Naive thymus-derived CD4-positive, alpha-beta T cell (primary cell): ENCODE results near the gene MTO1. TPM values are rescaled to one million over a fixed set of nuclear protein-coding genes. Genes with fewer than 3 reads are reported as not detected.
A peak's percentile ranks its signal among the peaks of the same experiment; 100 is the strongest.
"Not testable (repeated sequence)": the region's sequence is repeated elsewhere in the genome, so short reads cannot be mapped to it uniquely, and the experiment has no call there.

Source experiments
- ATAC-seq: fragments of 150-1000 bp; cut with Tn5 transposase; 2 replicates; pipeline ENCODE4 v1.10.0; 2021; ENCODE audit warnings: mild to moderate bottlenecking, moderate library complexity
- CTCF ChIA-PET: fragments of 350-600 bp; sonication (Branson Sonifier 250); formaldehyde crosslinking; loops from one replicate; lab custom pipeline; 2021; ENCODE audit warnings: antibody characterized with exemption; lab: Charles Lee
- POLR2A ChIA-PET: fragments of 350-600 bp; sonication (Branson Sonifier 250); formaldehyde crosslinking; loops from one replicate; lab custom pipeline; 2021; ENCODE audit warnings: antibody characterized with exemption, inconsistent platforms; lab: Charles Lee
- DNase-seq, 9 donors: peaks; one replicate each; pipeline versions ENCODE4 v3.0.0 to v3.0.0-alpha.2; 2020 to 2022; ENCODE audit warnings: mixed read lengths in 1 of 9
- H3K27ac ChIP-seq: one replicate; pipeline ENCODE4 v1.7.0; 2013; ENCODE audit warnings: mild to moderate bottlenecking, low read depth, low read length, moderate library complexity
- H3K27me3 ChIP-seq, 2 donors: one replicate each; pipeline ENCODE4 v1.7.0; 2013; ENCODE audit warnings: low read length in 2 of 2, mild to moderate bottlenecking in 2 of 2, moderate library complexity in 2 of 2; ENCODE audit not compliant: control insufficient read depth in 2 of 2, insufficient read depth in 2 of 2
- H3K36me3 ChIP-seq, 3 experiments: 1 replicate in 2 of 3; 2 replicates in 1 of 3; pipeline ENCODE4 v1.7.0; 2013; ENCODE audit warnings: low read length in 3 of 3, mild to moderate bottlenecking in 3 of 3, moderate library complexity in 1 of 3; ENCODE audit not compliant: insufficient read depth in 3 of 3, control insufficient read depth in 2 of 3
- H3K4me1 ChIP-seq, 2 donors: one replicate each; pipeline ENCODE4 v1.7.0; 2013; ENCODE audit warnings: low read length in 2 of 2, mild to moderate bottlenecking in 2 of 2, moderate library complexity in 1 of 2; ENCODE audit not compliant: control insufficient read depth in 2 of 2, insufficient read depth in 2 of 2
- H3K4me3 ChIP-seq: 2 replicates; pipeline ENCODE4 v1.7.0; 2013; ENCODE audit warnings: mild to moderate bottlenecking, low read length
- H3K9me3 ChIP-seq, 3 experiments: 1 replicate in 2 of 3; 2 replicates in 1 of 3; pipeline ENCODE4 v1.7.0; 2013; ENCODE audit warnings: low read length in 3 of 3; ENCODE audit not compliant: control insufficient read depth in 2 of 3
- H3K27ac Mint-ChIP-seq, 9 donors: one replicate each; pipeline ENCODE4 v1.8.0; 2020 to 2022; ENCODE audit warnings: mixed read lengths in 9 of 9, mild to moderate bottlenecking in 8 of 9, moderate library complexity in 5 of 9, inconsistent platforms in 2 of 9
- H3K27me3 Mint-ChIP-seq, 5 donors: one replicate each; pipeline ENCODE4 v1.8.0; 2021 to 2022; ENCODE audit warnings: mixed read lengths in 5 of 5, mild to moderate bottlenecking in 1 of 5
- H3K36me3 Mint-ChIP-seq, 5 donors: one replicate each; pipeline ENCODE4 v1.8.0; 2020 to 2022; ENCODE audit warnings: mixed read lengths in 5 of 5, mild to moderate bottlenecking in 3 of 5, inconsistent platforms in 1 of 5
- H3K4me1 Mint-ChIP-seq, 7 donors: one replicate each; pipeline ENCODE4 v1.8.0; 2020 to 2022; ENCODE audit warnings: mixed read lengths in 7 of 7, mild to moderate bottlenecking in 3 of 7, inconsistent platforms in 1 of 7
- H3K4me3 Mint-ChIP-seq, 10 donors: one replicate each; pipeline ENCODE4 v1.8.0; 2020 to 2022; ENCODE audit warnings: mild to moderate bottlenecking in 10 of 10, mixed read lengths in 10 of 10, moderate library complexity in 6 of 10, inconsistent platforms in 2 of 10
- H3K9me3 Mint-ChIP-seq, 11 donors: one replicate each; pipeline ENCODE4 v1.8.0; 2020 to 2022; ENCODE audit warnings: mixed read lengths in 11 of 11, mild to moderate bottlenecking in 4 of 11, inconsistent platforms in 1 of 11, moderate library complexity in 1 of 11
- intact Hi-C, 2 donors: fragments of 100-400 bp; cut with micrococcal nuclease; formaldehyde crosslinking; loops; one replicate each; pipeline ENCODE4 v1.15.1; 2023
- polyA plus RNA-seq, 2 donors: library from polyadenylated mRNA; unstranded; fragments of 300-500 nt; fragmentation: Illumina TruSeq; gene quantifications; one replicate each; pipeline ENCODE4 v1.2.3, GENCODE V29; 2021
- total RNA-seq, 6 experiments: library from RNA in 5 of 6; stranded (reverse) in 5 of 6; gene quantifications; 1 replicate in 5 of 6; 2 replicates in 1 of 6; pipeline ENCODE4 v1.2.3 and lab custom pipeline; 2021 to 2026

Gene MTO1
- total and polyA plus RNA-seq, 7 experiments from 2014 or later = 27.2 to 92.0 (median 44.6) TPM

- Histone ChIP-seq H3K36me3 (peaks cover 12 to 56% (median 33%) of the 10 kb centered on the region in 3 experiments), H3K27ac (peak overlapping the region; percentile 15), H3K27me3 (no peaks in the 10 kb centered on the region), H3K4me1 (peaks cover 35 to 48% of the 10 kb centered on the region in 2 donors), H3K4me3 (no peak overlapping the region), H3K9me3 (no peaks in the 10 kb centered on the region)
- ChIA-PET POLR2A (interaction anchor here (0.7 to 4.1 kb wide), 4 partner anchors 71 to 96 kb away, joined by 3 to 49 read pairs (median 6); no protein-coding TSS in a partner anchor), CTCF (interaction anchor here (0.6 to 5.8 kb wide), 13 partner anchors 14 to 220 kb away, joined by 3 to 105 read pairs (median 3); no protein-coding TSS in a partner anchor)
- Mint-ChIP-seq H3K36me3 (peaks cover 13 to 47% (median 31%) of the 10 kb centered on the region in 5 donors), H3K27ac (peak overlapping the region; percentile 3 to 89 (median 66)), H3K4me3 (peak overlapping the region in 8 of 10 donors; percentile 25 to 84 (median 58)), H3K9me3 (peaks cover 0 to 14% (median 0%) of the 10 kb centered on the region in 11 donors), H3K4me1 (peaks cover 17 to 59% (median 46%) of the 10 kb centered on the region in 7 donors), H3K27me3 (peaks cover 0 to 2% (median 0%) of the 10 kb centered on the region in 5 donors)
- intact Hi-C loops = loop anchor here (1.0 to 10.0 kb wide), 6 partner anchors 70 to 220 kb away; no protein-coding TSS in a partner anchor
- DNase-seq = no peak
- ATAC-seq = peak; percentile 5
Measured at GRCh38 chr6:73515204-73515655, 53.7 kb downstream of the MTO1 start.

- peaks cover 0 to 10% (median 0%) of the 10 kb centered on the region in 5 donors for H3K27me3 Mint-ChIP-seq
- peaks cover 35 to 49% of the 10 kb centered on the region in 2 donors for H3K4me1 ChIP-seq
- peaks cover 18 to 66% (median 47%) of the 10 kb centered on the region in 7 donors for H3K4me1 Mint-ChIP-seq
- ATAC-seq (no peak), DNase-seq (peak in 2 of 9 donors; percentile 11 to 19)
- H3K9me3 ChIP-seq = no peaks in the 10 kb centered on the region
- peak overlapping the region; percentile 12 for H3K27ac ChIP-seq
- H3K27me3 ChIP-seq = no peaks in the 10 kb centered on the region
- peaks cover 13 to 54% (median 40%) of the 10 kb centered on the region in 5 donors for H3K36me3 Mint-ChIP-seq
- intact Hi-C loops = loop anchor here in 1 of 2 donors (10.0 kb wide), 1 partner anchor 218 kb away; no protein-coding TSS in a partner anchor
- peaks cover 0 to 21% (median 0%) of the 10 kb centered on the region in 11 donors for H3K9me3 Mint-ChIP-seq
- no peak overlapping the region for H3K4me3 ChIP-seq
- ChIA-PET CTCF (interaction anchor here (0.7 to 5.8 kb wide), 6 partner anchors 32 to 136 kb away, joined by 3 to 105 read pairs (median 3); no protein-coding TSS in a partner anchor), POLR2A (interaction anchor here (0.6 to 8.9 kb wide), 8 partner anchors 9 to 220 kb away, joined by 3 to 183 read pairs (median 5); partner anchors contain the start of gene MTO1)
- peak overlapping the region; percentile 37 to 89 (median 82) for H3K27ac Mint-ChIP-seq
- peaks cover 12 to 62% (median 33%) of the 10 kb centered on the region in 3 experiments for H3K36me3 ChIP-seq
- peak overlapping the region; percentile 35 to 84 (median 56) for H3K4me3 Mint-ChIP-seq
Measured at GRCh38 chr6:73516514-73517489, 55.3 kb downstream of the MTO1 start.

DNA sequence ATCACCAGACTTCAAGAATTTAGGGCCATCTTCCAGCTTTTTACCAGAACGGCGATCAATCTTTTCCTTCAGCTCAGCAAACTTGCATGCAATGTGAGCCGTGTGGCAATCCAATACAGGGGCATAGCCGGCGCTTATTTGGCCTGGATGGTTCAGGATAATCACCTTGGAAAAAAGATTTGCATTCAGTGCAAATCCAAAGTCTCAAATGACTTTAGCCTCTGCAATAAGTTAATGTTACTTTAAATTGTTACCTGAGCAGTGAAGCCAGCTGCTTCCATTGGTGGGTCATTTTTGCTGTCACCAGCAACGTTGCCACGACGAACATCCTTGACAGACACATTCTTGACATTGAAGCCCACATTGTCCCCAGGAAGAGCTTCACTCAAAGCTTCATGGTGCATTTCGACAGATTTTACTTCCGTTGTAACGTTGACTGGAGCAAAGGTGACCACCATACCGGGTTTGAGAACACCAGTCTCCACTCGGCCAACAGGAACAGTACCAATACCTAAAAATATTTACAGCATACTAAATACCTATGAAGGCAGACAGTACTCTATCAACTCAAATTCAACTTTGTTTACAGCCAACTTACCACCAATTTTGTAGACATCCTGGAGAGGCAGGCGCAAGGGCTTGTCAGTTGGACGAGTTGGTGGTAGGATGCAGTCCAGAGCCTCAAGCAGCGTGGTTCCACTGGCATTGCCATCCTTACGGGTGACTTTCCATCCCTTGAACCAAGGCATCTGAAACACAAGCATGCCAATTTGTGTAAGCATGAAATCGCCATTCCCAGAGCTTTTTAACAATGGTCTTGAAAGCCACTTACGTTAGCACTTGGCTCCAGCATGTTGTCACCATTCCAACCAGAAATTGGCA lies 56.8 kb downstream of the MTO1 start:
- peaks cover 0 to 21% (median 0%) of the 10 kb centered on the region in 11 donors for H3K9me3 Mint-ChIP-seq
- H3K36me3 ChIP-seq = peaks cover 12 to 58% (median 33%) of the 10 kb centered on the region in 3 experiments
- peak overlapping the region; percentile 89 to 99 (median 94) for H3K4me3 Mint-ChIP-seq
- H3K9me3 ChIP-seq, H3K27me3 Mint-ChIP-seq, H3K27me3 ChIP-seq, ATAC-seq, CTCF ChIA-PET, H3K4me3 ChIP-seq: not testable (repeated sequence)
- peak overlapping the region; percentile 80 to 98 (median 95) for H3K27ac Mint-ChIP-seq
- intact Hi-C loops = loop anchor here in 1 of 2 donors (10.0 kb wide), 1 partner anchor 216 kb away; no protein-coding TSS in a partner anchor
- H3K36me3 Mint-ChIP-seq = peaks cover 13 to 51% (median 40%) of the 10 kb centered on the region in 5 donors
- peak in 1 of 9 donors; percentile 6 for DNase-seq
- peaks cover 17 to 77% (median 59%) of the 10 kb centered on the region in 7 donors for H3K4me1 Mint-ChIP-seq
- POLR2A ChIA-PET = interaction anchor here (0.6 to 8.9 kb wide), 9 partner anchors 7 to 136 kb away, joined by 3 to 183 read pairs (median 7); partner anchors contain the start of genes MTO1 and SLC17A5
- H3K4me1 ChIP-seq = peaks cover 47 to 61% of the 10 kb centered on the region in 2 donors
- peak overlapping the region; percentile 98 for H3K27ac ChIP-seq

DNA sequence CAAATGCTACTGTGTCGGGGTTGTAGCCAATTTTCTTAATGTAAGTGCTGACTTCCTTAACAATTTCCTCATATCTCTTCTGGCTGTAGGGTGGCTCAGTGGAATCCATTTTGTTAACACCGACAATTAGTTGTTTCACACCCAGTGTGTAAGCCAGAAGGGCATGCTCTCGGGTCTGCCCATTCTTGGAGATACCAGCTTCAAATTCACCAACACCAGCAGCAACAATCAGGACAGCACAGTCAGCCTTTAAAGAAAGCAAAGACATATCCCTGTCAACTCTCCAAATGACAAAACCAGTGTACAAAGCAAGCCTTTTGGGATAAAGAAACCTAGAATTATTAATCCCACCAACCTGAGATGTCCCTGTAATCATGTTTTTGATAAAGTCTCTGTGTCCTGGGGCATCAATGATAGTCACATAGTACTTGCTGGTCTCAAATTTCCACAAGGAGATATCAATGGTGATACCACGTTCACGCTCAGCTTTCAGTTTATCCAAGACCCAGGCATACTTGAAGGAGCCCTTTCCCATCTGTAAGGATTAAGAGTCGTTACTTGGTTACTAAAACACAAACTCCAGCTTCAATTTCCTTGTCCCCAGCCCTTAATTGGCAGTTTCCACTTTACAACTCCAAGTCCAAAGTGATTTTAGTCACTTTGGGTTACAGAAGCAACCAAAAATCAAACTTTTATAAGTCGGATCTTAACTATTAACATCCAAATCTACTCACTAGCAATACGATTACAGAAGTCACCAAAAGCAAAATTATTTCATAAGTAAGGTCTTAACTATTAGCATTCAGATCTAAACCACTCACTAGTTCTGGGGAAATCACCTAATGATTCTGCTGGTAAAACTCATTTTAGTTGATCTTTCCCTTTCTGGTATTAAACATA lies 57.7 kb downstream of the MTO1 start:
- Mint-ChIP-seq H3K27ac (peak overlapping the region; percentile 94 to 99 (median 97)), H3K9me3 (peaks cover 0 to 21% (median 0%) of the 10 kb centered on the region in 11 donors), H3K4me3 (peak overlapping the region; percentile 89 to 99 (median 94)), H3K4me1 (peaks cover 17 to 81% (median 66%) of the 10 kb centered on the region in 7 donors), H3K36me3 (peaks cover 13 to 51% (median 40%) of the 10 kb centered on the region in 5 donors)
- H3K4me3 ChIP-seq = peak overlapping the region; percentile 98
- peaks cover 47 to 61% of the 10 kb centered on the region in 2 donors for H3K4me1 ChIP-seq
- not testable (repeated sequence) for H3K9me3 ChIP-seq, DNase-seq, H3K27me3 ChIP-seq, ATAC-seq, H3K27me3 Mint-ChIP-seq
- CTCF ChIA-PET = interaction anchor here (0.6 to 3.5 kb wide), 3 partner anchors 67 to 123 kb away, joined by 4 to 18 read pairs (median 13); no protein-coding TSS in a partner anchor
- peaks cover 12 to 55% (median 33%) of the 10 kb centered on the region in 3 experiments for H3K36me3 ChIP-seq
- POLR2A ChIA-PET = interaction anchor here (0.8 to 8.9 kb wide), 18 partner anchors 7 to 135 kb away, joined by 3 to 183 read pairs (median 6); partner anchors contain the start of genes MTO1 and SLC17A5
- peak overlapping the region; percentile 98 for H3K27ac ChIP-seq
- intact Hi-C loops = loop anchor here in 1 of 2 donors (10.0 kb wide), 1 partner anchor 216 kb away; no protein-coding TSS in a partner anchor
